Ovary (tissue), 3 donors: ENCODE measurements around the gene CELF4.

Experiments used
- EP300 ChIP-seq: sonication (generic); formaldehyde crosslinking; IDR thresholded peaks from one replicate; pipeline ENCODE4 v1.6.1; 2017; ENCODE audit warnings: antibody characterized with exemption
- POLR2A ChIP-seq: fragments of 450-650 bp; IDR thresholded peaks from one replicate; pipeline ENCODE4 v1.6.1; 2017; ENCODE audit warnings: antibody characterized with exemption, mild to moderate bottlenecking, moderate library complexity
- TF ChIP-seq, protein P1 (sequence below), 3 donors: fragments of 450-650 bp in 2 of 3; fragments of 200-600 bp in 1 of 3; IDR thresholded peaks; one replicate each; pipeline versions ENCODE4 v1.5.1 to v1.8.0; 2016 to 2022; ENCODE audit warnings: antibody characterized with exemption in 3 of 3, mild to moderate bottlenecking in 1 of 3
- donor health status: DM: no; HTN: no; CAD: no.

DNA sequence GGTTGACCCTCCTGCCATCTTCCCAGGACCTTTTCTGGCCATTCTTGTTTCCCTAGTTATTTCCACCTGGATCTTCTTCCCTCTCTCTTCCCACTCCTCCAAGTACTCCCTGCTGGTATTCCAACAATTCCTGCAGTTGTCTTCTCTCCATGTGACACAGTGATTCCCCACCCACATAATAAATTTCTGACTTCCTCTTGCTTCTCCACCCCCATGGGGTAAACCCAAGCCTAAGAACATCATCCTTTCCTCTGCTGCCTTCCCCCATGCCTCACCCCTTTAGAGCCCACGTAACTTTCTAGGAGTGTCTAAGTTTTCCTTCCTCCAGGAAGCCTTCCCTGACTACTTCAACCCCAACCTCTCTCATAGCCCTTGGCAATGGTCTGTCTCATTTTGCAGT, 72.6 kb downstream of the CELF4 start:
- TF ChIP-seq, protein P1, sequence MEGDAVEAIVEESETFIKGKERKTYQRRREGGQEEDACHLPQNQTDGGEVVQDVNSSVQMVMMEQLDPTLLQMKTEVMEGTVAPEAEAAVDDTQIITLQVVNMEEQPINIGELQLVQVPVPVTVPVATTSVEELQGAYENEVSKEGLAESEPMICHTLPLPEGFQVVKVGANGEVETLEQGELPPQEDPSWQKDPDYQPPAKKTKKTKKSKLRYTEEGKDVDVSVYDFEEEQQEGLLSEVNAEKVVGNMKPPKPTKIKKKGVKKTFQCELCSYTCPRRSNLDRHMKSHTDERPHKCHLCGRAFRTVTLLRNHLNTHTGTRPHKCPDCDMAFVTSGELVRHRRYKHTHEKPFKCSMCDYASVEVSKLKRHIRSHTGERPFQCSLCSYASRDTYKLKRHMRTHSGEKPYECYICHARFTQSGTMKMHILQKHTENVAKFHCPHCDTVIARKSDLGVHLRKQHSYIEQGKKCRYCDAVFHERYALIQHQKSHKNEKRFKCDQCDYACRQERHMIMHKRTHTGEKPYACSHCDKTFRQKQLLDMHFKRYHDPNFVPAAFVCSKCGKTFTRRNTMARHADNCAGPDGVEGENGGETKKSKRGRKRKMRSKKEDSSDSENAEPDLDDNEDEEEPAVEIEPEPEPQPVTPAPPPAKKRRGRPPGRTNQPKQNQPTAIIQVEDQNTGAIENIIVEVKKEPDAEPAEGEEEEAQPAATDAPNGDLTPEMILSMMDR (IDR thresholded peaks at IDR 0.05), result no peak
- TF ChIP-seq EP300 (no peak), POLR2A (no peak)
